BJ (cell line): ENCODE measurements around the gene PCDHGA6. TPM values are rescaled to one million over a fixed set of nuclear protein-coding genes. Genes with fewer than 3 reads are reported as not detected.
"Not testable (repeated sequence)": the region's sequence is repeated elsewhere in the genome, so short reads cannot be mapped to it uniquely, and the experiment has no call there.

ENCODE experiments used
- CTCF ChIA-PET: fragments of 350-600 bp; formaldehyde crosslinking; extraction: SDS; loops from one replicate; lab custom pipeline; 2021; ENCODE audit warnings: antibody characterized with exemption, inconsistent platforms; lab: Yijun Ruan, JAX
- POLR2A ChIA-PET: fragments of 300-600 bp; sonication (Branson Sonifier 250); formaldehyde crosslinking; extraction: SDS; loops from one replicate; lab custom pipeline; 2021; ENCODE audit warnings: antibody characterized with exemption; lab: Charles Lee
- DNase-seq: peaks from one replicate; pipeline ENCODE4 v3.0.0-alpha.2; 2011; ENCODE audit warnings: low read depth
- H3K27me3 ChIP-seq: 2 replicates; pipeline ENCODE4 v1.6.0; 2011; ENCODE audit warnings: low read length; ENCODE audit not compliant: control insufficient read depth, insufficient read depth
- H3K36me3 ChIP-seq: 2 replicates; pipeline ENCODE4 v1.5.1; 2011; ENCODE audit warnings: low read length; ENCODE audit not compliant: control insufficient read depth, insufficient read depth
- H3K4me3 ChIP-seq: 2 replicates; pipeline ENCODE4 v1.5.1; 2011; ENCODE audit warnings: low read depth, mild to moderate bottlenecking, control low read depth, low read length
- CTCF ChIP-seq: IDR thresholded peaks from 2 replicates; pipeline ENCODE4 v1.5.1; 2011; ENCODE audit warnings: low read depth, mild to moderate bottlenecking, control low read depth, inconsistent platforms, low read length, moderate library complexity; ENCODE audit not compliant: insufficient read depth
- polyA plus RNA-seq: library from polyadenylated mRNA; depleted of rRNA; stranded (reverse); fragments of >200 nt; gene quantifications from 2 replicates; pipeline ENCODE4 v1.2.3, GENCODE V29; 2011

PCDHGA6 gene
- polyA plus RNA-seq, 1 experiment = 4.3 TPM

GRCh38 chr5:141345327-141345726, 28.4 kb upstream of the PCDHGA6 start:
- no peak for TF ChIP-seq CTCF
- POLR2A ChIA-PET = no interaction called here
- CTCF ChIA-PET = no interaction called here

GRCh38 chr5:141346017-141346416, 27.7 kb upstream of the PCDHGA6 start:
- H3K4me3 ChIP-seq, POLR2A ChIA-PET: not testable (repeated sequence)
- CTCF ChIA-PET = interaction anchor here (1.2 kb wide), 1 partner anchor 9 kb away, joined by 4 read pairs; the partner anchor contains the start of gene PCDHGA4

More at GRCh38 chr5:141345327-141345726, 28.4 kb upstream of the PCDHGA6 start:
- Histone ChIP-seq H3K27me3 (no peaks in the 10 kb centered on the region), H3K36me3 (no peaks in the 10 kb centered on the region), H3K4me3 (no peak overlapping the region)
- no peak for DNase-seq

GRCh38 chr5:141349917-141350619, 23.6 kb upstream of the PCDHGA6 start, which contains the start of gene PCDHGB1:
Gene PCDHGB1, plus strand, starts transcription at chr5:141350099. Its CDS starts 162 bp downstream, at chr5:141350261.
- Histone ChIP-seq H3K27me3 (no peaks in the 10 kb centered on the region), H3K4me3 (peak within 1 kb of the TSS; percentile 32), H3K36me3 (no peaks in the 10 kb centered on the region)
- DNase-seq = no peak
- ChIA-PET POLR2A (no interaction called here), CTCF (interaction anchor here (0.6 to 3.1 kb wide), 21 partner anchors 8 to 217 kb away, joined by 3 to 20 read pairs (median 4); partner anchors contain the start of genes PCDHGA1, PCDHGA10, PCDHGA2 and PCDHGA5)
- TF ChIP-seq CTCF = peak; percentile 76

More at GRCh38 chr5:141346017-141346416, 27.7 kb upstream of the PCDHGA6 start:
- not testable (repeated sequence) for H3K36me3 ChIP-seq, DNase-seq, H3K27me3 ChIP-seq

- no peaks in the 10 kb centered on the region for H3K27me3 ChIP-seq
- POLR2A ChIA-PET = no interaction called here
- no peak for TF ChIP-seq CTCF
- DNase-seq = no peak
- H3K36me3 ChIP-seq = no peaks in the 10 kb centered on the region
- CTCF ChIA-PET = interaction anchor here (1.2 to 3.1 kb wide), 3 partner anchors 18 to 213 kb away, joined by 3 to 20 read pairs (median 4); partner anchors contain the start of gene PCDHGB3
- no peak overlapping the region for H3K4me3 ChIP-seq
These were observed 22.1 kb upstream of the PCDHGA6 start for GRCh38 chr5:141351591-141351990.

- no peaks in the 10 kb centered on the region for H3K36me3 ChIP-seq
- DNase-seq = no peak
- ChIA-PET POLR2A (no interaction called here), CTCF (interaction anchor here (1.0 to 3.1 kb wide), 18 partner anchors 8 to 212 kb away, joined by 3 to 16 read pairs (median 5); partner anchors contain the start of genes PCDHGA10, PCDHGA2, PCDHGA3 and PCDHGA5)
- H3K27me3 ChIP-seq = no peaks in the 10 kb centered on the region
- H3K4me3 ChIP-seq = peak within 1 kb of the TSS; percentile 36
- peak; percentile 38 for TF ChIP-seq CTCF
These were observed 18.7 kb upstream of the PCDHGA6 start, which contains the start of gene PCDHGA4 for GRCh38 chr5:141354900-141355469. Gene PCDHGA4, plus strand, starts transcription at chr5:141355021. Its CDS starts 87 bp downstream, at chr5:141355108.
